Right ventricle myocardium superior (tissue), 1 donor: Measurements from ENCODE around the gene WDR20. TPM values are rescaled to one million over a fixed set of nuclear protein-coding genes. Genes with fewer than 3 reads are reported as not detected.
A peak's percentile ranks its signal among the peaks of the same experiment; 100 is the strongest.
"Not testable (repeated sequence)": the region's sequence is repeated elsewhere in the genome, so short reads cannot be mapped to it uniquely, and the experiment has no call there.

Experiments used
- ATAC-seq: fragments of 200-7000 bp; cut with Tn5 transposase; one replicate; pipeline ENCODE4 v1.9.1; 2020; ENCODE audit warnings: mild to moderate bottlenecking; ENCODE audit not compliant: poor library complexity
- DNase-seq: peaks from one replicate; pipeline ENCODE4 v3.0.0-alpha.2; 2020
- intact Hi-C: fragments of 100-400 bp; cut with DNase I; formaldehyde crosslinking; loops from one replicate; pipeline ENCODE4 v1.11.2; 2022
- total RNA-seq: library from RNA; stranded (reverse); fragmentation: NEBNext Ultra II Directional; extraction: Animal tissue kit (Norgen Biotek cat#: 25700); gene quantifications from one replicate; pipeline ENCODE4 v1.2.1, GENCODE V29; 2021
- donor health status: DM: no; HTN: yes; CAD: no; lungs with severe emphysema.

Gene WDR20
- total RNA-seq, 1 donor from 2014 or later, result 19.2 TPM

- ATAC-seq, intact Hi-C loops, DNase-seq: not testable (repeated sequence)
Measured at GRCh38 chr14:102243795-102244194, 104.1 kb downstream of the WDR20 start.

GRCh38 chr14:102246071-102246470 lies 106.4 kb downstream of the WDR20 start:
- intact Hi-C loops, result no loop called here
- no peak for DNase-seq
- ATAC-seq, result no peak

GRCh38 chr14:102248121-102248520 lies 108.4 kb downstream of the WDR20 start:
- no peak for ATAC-seq
- intact Hi-C loops, result no loop called here
- no peak for DNase-seq

- DNase-seq, result no peak
- ATAC-seq, result no peak
- intact Hi-C loops, result no loop called here
Measured at GRCh38 chr14:102249041-102249440, 109.3 kb downstream of the WDR20 start.

GRCh38 chr14:102249981-102250380 lies 110.3 kb downstream of the WDR20 start:
- ATAC-seq, result no peak
- intact Hi-C loops, result no loop called here
- DNase-seq, result no peak

GRCh38 chr14:102250636-102251035 lies 110.9 kb downstream of the WDR20 start:
- ATAC-seq (no peak), DNase-seq (no peak)
- intact Hi-C loops, result no loop called here

- ATAC-seq (no peak), DNase-seq (no peak)
- intact Hi-C loops, result no loop called here
Measured at GRCh38 chr14:102251161-102251560, 111.5 kb downstream of the WDR20 start.

GRCh38 chr14:102252834-102253801 lies 113.4 kb downstream of the WDR20 start:
- intact Hi-C loops, result no loop called here
- ATAC-seq (peak; percentile 93), DNase-seq (peak; percentile 56)

- intact Hi-C loops, result no loop called here
- peak; percentile 62 for ATAC-seq
- peak; percentile 59 for DNase-seq
Measured at GRCh38 chr14:102255401-102256190, 115.9 kb downstream of the WDR20 start.

GRCh38 chr14:102256716-102257115 lies 117.0 kb downstream of the WDR20 start:
- DNase-seq, result no peak
- intact Hi-C loops, result no loop called here
- no peak for ATAC-seq

- DNase-seq, result no peak
- ATAC-seq, result no peak
- intact Hi-C loops, result no loop called here
Measured at GRCh38 chr14:102258136-102258535, 118.4 kb downstream of the WDR20 start.

Other genes with a start within 250 kb of the WDR20 start
- gene DYNC1H1, start 175.3 kb upstream of the WDR20 start, total RNA-seq, result 384 TPM
- 483 TPM for gene HSP90AA1, start 52.9 kb upstream of the WDR20 start, total RNA-seq
- gene MOK, start 165.3 kb downstream of the WDR20 start, total RNA-seq, result 10.8 TPM
- 7.8 TPM for gene ZNF839, start 179.8 kb downstream of the WDR20 start, total RNA-seq
- 36.0 TPM for gene CINP, start 223.0 kb downstream of the WDR20 start, total RNA-seq
- gene TECPR2, start 223.0 kb downstream of the WDR20 start, total RNA-seq, result 21.3 TPM